Stimulated activated naive CD4-positive, alpha-beta T cell treated with Interleukin-2 at 50 U/mL for 16 hours (primary cell): ENCODE results near the gene LAMC1.

Experiments used
- DNase-seq: peaks from one replicate; lab custom pipeline; 2025; lab: John Stamatoyannopoulos, UW

LAMC1 gene

GRCh38 chr1:183023146-183023600 is at the start of gene LAMC1:
Gene LAMC1 (plus strand): TSS chr1:183023420. CDS start chr1:183023717, 297 bp downstream.
- no peak for DNase-seq

- no peak for DNase-seq
These were observed 48.6 kb upstream of the LAMC1 start for GRCh38 chr1:182974506-182975191.

DNA sequence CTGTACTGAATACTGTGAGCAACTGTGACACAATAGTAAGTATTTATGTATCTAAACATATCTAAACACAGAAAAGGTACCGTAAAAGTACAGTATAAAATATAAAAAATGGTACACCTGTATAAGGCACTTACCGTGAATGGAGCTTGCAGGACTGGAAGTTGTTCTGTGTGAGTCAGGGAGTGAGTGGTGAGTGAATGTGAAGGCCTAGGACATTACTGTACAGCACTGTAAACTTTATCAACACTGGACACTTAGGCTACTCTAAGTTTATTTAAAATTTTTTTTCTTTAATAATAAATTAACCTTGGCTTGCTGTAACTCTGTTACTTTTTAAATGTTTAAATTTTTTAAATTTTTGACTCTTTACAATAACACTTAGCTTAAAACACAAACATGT is 45.7 kb upstream of the LAMC1 start:
- DNase-seq, result no peak

- no peak for DNase-seq
These were observed 44.9 kb upstream of the LAMC1 start for GRCh38 chr1:182978151-182978853.

- DNase-seq, result no peak
These were observed 39.1 kb upstream of the LAMC1 start for GRCh38 chr1:182984138-182984537.

DNA sequence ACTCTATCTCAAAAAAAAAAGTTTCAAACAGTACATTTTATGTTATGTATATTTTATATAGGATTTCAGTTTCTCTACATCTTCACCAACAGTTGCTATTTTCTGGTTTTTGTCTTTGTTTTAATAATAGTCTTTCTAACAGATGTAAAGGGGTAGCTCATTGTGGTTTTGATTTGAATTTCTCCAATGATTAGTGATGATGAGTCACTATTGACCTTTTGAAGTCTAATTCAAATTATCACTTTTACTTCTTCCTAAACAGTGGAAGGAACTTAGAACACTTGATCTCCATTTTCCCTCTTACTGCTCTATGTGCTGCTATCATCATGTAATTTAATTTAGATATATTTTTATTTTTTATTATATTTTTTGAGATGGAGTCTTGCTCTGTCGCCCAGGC is 38.6 kb upstream of the LAMC1 start:
- DNase-seq, result no peak

DNA sequence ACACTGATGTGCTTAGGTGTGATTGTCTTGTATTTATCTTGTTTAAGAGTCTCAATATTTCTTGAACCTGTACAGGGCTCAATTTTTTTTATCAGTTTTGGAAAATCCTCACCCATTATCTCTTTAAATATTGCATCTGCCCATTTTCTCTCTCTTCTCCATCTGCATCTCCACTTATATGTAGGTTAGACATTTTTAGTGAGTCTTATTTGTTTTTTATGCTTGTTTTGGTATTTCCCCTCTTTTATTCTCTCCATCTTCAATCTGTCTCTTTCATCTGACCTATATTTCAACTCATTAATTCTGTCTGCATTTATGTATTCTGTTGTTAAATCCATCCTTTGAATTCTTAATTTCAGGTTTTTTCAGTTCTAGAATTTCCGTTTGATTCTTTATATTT is 37.3 kb upstream of the LAMC1 start:
- DNase-seq, result no peak

DNA sequence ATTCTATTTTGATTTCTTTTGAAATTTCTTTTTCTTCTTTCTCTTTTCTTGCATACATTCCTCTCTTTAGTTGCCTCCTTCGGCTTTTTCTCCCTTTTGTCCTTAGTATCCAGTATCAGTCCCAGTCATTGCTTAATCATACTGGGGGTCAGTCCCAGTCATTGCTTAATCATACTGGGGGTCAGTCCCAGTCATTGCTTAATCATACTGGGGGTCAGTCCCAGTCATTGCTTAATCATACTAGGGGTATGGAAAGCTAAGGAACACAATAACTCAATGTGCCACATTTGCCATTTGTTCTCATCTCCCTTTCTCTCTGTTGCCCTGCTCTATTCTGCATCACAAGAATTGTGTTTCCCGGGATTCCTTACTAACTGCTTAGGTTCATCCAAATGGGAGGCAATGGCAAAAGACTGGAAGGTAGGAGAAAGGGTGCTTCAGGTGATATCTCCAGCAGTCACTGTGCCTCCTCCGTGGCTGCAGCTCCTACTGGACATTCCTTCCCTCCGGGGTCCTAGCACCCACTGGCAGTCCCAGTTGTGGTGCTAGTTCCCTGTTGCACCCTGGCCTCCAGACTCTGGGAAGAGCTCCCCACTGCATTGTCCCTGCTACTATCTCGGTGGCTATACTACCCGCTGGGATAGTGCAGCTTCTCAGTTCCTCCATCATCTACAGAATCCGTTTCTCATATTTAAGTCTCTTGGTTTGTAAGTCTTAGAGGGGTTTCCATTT is 32.6 kb upstream of the LAMC1 start:
- DNase-seq, result no peak

GRCh38 chr1:182993746-182994145 is 29.5 kb upstream of the LAMC1 start:
- no peak for DNase-seq

GRCh38 chr1:182995894-182996293 is 27.3 kb upstream of the LAMC1 start:
- DNase-seq, result no peak

GRCh38 chr1:182996816-182997215 is 26.4 kb upstream of the LAMC1 start:
- DNase-seq, result no peak

DNA sequence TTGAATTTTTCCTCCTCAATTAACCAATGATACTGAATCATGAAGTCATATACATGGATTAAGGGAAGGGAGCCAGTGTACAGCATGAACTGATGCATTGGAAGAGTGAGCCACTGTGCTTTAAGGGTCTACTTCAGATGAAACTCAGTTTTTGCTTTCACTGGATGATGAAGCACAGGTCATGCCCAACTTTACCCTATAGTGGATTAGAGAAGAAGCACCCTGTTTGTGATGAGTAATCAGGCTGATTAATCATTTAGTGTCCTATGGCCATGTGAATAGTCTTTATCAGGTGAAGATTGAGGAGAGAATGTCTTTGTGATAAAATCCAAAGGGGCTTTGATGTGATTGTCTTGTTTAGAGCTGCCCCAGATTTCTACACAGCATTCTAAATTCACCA is 24.7 kb upstream of the LAMC1 start:
- no peak for DNase-seq

DNA sequence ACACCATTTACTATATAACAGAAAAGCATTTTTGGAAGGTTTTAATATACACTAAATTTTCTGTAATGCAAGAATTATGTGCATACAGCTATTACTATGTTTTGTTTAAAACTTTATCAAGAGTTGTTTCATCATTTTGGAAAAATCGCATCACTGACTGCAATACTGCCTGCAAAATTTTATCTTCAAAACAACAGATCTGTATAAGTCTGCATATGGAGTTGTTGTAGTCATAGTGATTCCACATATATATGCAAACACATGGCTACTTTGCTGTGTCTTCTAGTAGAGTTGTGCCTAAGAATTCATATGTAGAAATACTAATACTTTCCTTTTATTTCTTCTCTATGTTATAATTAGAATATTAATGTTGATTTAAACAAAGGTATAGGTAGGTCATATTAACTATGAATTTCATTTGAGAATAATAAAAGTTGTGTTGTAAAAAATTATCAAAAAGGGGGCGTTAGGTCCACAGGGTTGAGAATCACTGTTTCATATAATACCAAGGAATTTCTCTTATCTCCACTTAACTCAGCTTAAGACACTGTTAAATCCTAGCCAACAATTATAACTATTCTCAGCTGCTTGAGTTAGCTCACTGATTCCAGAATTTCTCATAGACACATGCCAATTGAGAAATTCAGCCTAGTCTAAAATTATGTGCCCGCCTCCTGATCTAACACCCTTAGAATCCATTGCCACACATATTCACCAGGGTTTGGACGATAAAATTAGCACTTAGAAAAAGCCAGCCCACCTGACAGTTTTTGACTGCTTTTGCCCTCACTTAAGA is 22.9 kb upstream of the LAMC1 start:
- DNase-seq, result no peak

- no peak for DNase-seq
These were observed 21.0 kb upstream of the LAMC1 start for GRCh38 chr1:183002267-183002666.

DNA sequence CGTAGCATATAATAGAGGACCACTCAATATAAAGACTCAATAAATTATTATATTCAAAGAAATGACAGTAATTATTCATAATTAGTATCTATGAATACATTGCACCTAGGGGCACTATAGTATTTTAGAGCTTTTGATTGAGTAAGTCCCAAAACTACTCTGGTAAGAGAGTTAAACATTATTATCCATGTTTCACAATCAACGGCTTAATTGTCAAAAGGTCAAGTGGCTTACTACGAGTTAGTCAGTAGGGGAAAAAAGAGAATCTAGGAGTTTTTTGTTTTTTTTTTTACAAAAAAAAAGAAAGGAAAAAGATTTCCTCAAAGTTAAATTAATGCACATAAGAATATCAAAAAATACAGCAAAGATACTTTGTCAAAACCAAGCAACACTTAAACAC is 20.4 kb upstream of the LAMC1 start:
- DNase-seq, result no peak

- DNase-seq, result no peak
These were observed 20.0 kb upstream of the LAMC1 start for GRCh38 chr1:183003203-183003602.

DNA sequence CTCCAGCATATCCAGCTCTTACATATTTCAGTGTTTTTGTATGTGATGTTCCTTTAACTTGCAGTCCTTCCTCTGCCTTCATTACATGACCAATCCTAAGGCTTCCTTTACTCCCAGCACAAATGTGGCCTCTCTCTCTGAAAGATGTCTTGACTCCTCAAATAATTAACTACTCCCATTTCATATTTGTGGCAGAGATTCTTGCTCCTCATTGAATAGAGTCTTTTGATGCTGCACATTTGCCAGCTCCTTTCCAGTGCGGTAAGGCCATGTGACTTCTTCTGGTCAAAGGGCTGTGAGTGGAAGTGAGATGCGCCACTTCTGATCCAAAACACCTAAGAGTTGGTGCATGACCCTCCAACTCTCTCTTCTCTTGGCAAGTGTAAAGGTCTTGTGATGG is 19.1 kb upstream of the LAMC1 start:
- no peak for DNase-seq

- no peak for DNase-seq
These were observed 11.4 kb upstream of the LAMC1 start for GRCh38 chr1:183011859-183012258.

DNA sequence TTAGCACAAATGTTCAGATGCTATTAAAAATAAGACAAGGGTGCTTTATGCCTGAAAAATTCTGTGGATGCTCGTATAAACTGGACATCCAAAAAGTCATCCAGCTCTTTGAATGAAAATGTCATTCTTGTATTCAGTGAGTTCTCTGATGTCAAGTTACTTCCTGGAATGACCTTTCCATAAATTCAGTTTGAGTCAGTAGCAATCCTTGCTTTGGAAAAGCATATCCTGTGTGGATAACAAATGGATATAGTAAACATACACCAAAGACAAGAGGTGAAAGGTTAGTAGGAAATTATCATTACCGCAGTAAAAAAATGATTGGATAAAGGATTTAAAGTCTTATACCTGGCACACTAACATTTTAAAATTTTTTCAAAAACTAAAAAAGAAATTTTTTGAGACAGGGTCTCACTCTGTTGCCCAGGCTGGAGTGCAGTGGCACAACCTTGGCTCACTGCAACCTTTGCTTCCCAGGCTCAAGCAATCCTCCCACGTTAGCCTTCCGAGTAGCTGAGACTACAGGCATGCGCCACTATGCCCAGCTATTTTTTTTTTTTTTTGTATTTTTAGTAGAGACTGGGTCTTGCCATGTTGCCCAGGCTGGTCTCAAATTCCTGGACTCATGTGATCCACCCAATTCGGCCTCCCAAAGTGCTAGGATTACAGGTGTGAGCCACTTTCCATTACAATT is 10.8 kb upstream of the LAMC1 start:
- no peak for DNase-seq

DNA sequence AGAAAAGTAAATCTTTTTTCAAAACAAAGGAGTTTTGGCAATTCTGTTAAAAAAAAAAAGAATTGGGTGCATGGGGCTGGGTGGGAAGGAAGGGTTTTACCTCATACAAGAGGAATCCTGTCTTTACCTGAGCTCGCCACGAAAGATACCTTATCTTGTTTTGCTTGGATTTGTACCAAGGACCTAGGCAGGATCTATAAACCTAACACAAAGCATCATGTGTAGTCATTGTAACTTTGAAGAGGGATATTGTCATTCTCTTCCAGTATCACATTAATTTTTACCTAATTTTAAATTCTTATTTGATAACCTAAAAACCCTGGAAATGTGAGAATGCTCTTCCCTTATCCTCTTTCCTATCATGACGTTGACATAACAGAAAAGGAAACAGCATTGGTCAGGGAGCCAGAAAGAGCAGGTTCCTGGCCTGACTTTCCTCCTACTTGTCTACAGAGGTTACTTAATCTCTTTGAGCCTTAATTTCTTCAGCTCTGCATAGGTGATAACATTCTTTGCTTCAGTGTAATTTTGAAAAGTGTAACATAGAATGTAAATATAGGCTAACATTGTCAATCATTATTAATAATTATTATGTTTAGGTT is 4.0 kb upstream of the LAMC1 start:
- no peak for DNase-seq

DNA sequence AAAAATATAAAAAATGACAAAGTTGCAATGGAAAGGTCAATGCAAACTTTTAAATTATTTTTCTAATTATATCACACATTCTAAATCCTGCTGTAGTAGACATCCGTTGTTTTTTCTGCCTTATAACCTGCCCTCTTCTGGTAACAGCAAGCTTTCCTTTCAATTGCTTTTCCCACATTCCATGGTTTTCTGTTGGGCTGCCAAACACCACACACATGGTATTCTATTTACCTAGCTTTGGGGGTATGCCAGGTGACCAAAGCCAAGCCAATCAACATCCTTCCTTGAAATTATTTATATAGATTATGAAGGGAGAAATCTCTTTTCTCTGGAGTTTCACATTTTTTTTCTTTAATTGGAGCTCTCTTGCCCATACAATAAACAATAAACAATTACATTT is 3.4 kb upstream of the LAMC1 start:
- no peak for DNase-seq
